C4-2B (cell line): Measurements from ENCODE around the gene WNT2.

Experiments
- ZFX ChIP-seq: fragments of 450-650 bp; IDR thresholded peaks from 2 replicates; pipeline ENCODE4 v1.6.1; 2017
- TF ChIP-seq, protein P1 (sequence below): fragments of 450-650 bp; conservative IDR thresholded peaks from 2 replicates; pipeline ENCODE4 v1.5.1; 2017; ENCODE audit warnings: mild to moderate bottlenecking

- TF ChIP-seq, protein P1, sequence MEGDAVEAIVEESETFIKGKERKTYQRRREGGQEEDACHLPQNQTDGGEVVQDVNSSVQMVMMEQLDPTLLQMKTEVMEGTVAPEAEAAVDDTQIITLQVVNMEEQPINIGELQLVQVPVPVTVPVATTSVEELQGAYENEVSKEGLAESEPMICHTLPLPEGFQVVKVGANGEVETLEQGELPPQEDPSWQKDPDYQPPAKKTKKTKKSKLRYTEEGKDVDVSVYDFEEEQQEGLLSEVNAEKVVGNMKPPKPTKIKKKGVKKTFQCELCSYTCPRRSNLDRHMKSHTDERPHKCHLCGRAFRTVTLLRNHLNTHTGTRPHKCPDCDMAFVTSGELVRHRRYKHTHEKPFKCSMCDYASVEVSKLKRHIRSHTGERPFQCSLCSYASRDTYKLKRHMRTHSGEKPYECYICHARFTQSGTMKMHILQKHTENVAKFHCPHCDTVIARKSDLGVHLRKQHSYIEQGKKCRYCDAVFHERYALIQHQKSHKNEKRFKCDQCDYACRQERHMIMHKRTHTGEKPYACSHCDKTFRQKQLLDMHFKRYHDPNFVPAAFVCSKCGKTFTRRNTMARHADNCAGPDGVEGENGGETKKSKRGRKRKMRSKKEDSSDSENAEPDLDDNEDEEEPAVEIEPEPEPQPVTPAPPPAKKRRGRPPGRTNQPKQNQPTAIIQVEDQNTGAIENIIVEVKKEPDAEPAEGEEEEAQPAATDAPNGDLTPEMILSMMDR = no peak
- no peak for TF ChIP-seq ZFX
Measured at GRCh38 chr7:117241088-117241487, 81.8 kb downstream of the WNT2 start.
